Measurements from ENCODE around the gene RNF157.

- no peak for TF ChIP-seq POLR2A (IDR thresholded peaks at IDR 0.05; ENCODE audit: low read length)
- TF ChIP-seq GATA1 (IDR thresholded peaks at IDR 0.05; ENCODE audit: low read depth, low read length), result no peak
Measured at GRCh38 chr17:76178124-76178523, 62.2 kb downstream of the RNF157 start.
